GM23338 (cell line): ENCODE measurements around the gene FBXO38. TPM values are rescaled to one million over a fixed set of nuclear protein-coding genes. Genes with fewer than 3 reads are reported as not detected.

Experiments
- ATAC-seq: fragments of 200-7000 bp; cut with Tn5 transposase; 3 replicates; pipeline ENCODE4 v1.9.1; 2020
- DNase-seq: peaks from one replicate; pipeline ENCODE4 v3.0.0-alpha.2; 2015; ENCODE audit warnings: low spot score
- H2AFZ ChIP-seq: fragments of 200-600 bp; sonication (generic); 2 replicates; pipeline ENCODE4 v1.8.0; 2016; ENCODE audit warnings: antibody characterized with exemption, mild to moderate bottlenecking, moderate library complexity
- H3F3A ChIP-seq: fragments of 200-600 bp; sonication (generic); replicated peaks from 2 replicates; pipeline ENCODE4 v1.8.0; 2017; ENCODE audit warnings: antibody characterized with exemption, mixed run types, low read depth
- H3K27ac ChIP-seq: fragments of 200-600 bp; sonication (generic); 2 replicates; pipeline ENCODE4 v1.6.1; 2016; ENCODE audit warnings: low read depth
- H3K27me3 ChIP-seq: fragments of 200-600 bp; sonication (generic); 2 replicates; pipeline ENCODE4 v1.8.0; 2016; ENCODE audit warnings: mild to moderate bottlenecking, mixed run types, moderate library complexity; ENCODE audit not compliant: insufficient read depth
- H3K36me3 ChIP-seq: fragments of 200-600 bp; sonication (generic); 2 replicates; pipeline ENCODE4 v1.8.0; 2016; ENCODE audit warnings: mild to moderate bottlenecking; ENCODE audit not compliant: insufficient read depth
- H3K4me1 ChIP-seq: fragments of 200-600 bp; sonication (generic); 2 replicates; pipeline ENCODE4 v1.8.0; 2016; ENCODE audit warnings: mild to moderate bottlenecking, moderate library complexity; ENCODE audit not compliant: insufficient read depth
- H3K4me2 ChIP-seq: fragments of 200-600 bp; sonication (generic); 2 replicates; pipeline ENCODE4 v1.7.1; 2017; ENCODE audit warnings: mixed run types
- H3K4me3 ChIP-seq: fragments of 200-600 bp; sonication (generic); 2 replicates; pipeline ENCODE4 v1.6.1; 2016; ENCODE audit warnings: mixed run types
- H3K79me2 ChIP-seq: fragments of 200-600 bp; sonication (generic); replicated peaks from 2 replicates; pipeline ENCODE4 v1.8.0; 2017; ENCODE audit warnings: mild to moderate bottlenecking; ENCODE audit not compliant: insufficient read depth
- H3K9me2 ChIP-seq: fragments of 200-600 bp; sonication (generic); 2 replicates; pipeline ENCODE4 v1.8.0; 2017; ENCODE audit not compliant: insufficient read depth
- H4K20me1 ChIP-seq: fragments of 200-600 bp; sonication (generic); replicated peaks from 2 replicates; pipeline ENCODE4 v1.8.0; 2017; ENCODE audit warnings: mild to moderate bottlenecking; ENCODE audit not compliant: insufficient read depth
- H3K27ac Mint-ChIP-seq: 2 replicates; pipeline ENCODE4 v1.8.0; 2020; ENCODE audit warnings: inconsistent platforms, mild to moderate bottlenecking, moderate library complexity, mixed read lengths
- H3K27me3 Mint-ChIP-seq: 3 replicates; pipeline ENCODE4 v1.8.0; 2022; ENCODE audit warnings: low read depth, mild to moderate bottlenecking, moderate library complexity, mixed read lengths, inconsistent platforms; ENCODE audit not compliant: insufficient read depth, poor library complexity
- H3K36me3 Mint-ChIP-seq: 3 replicates; pipeline ENCODE4 v1.8.0; 2021; ENCODE audit warnings: low read depth, mild to moderate bottlenecking, inconsistent platforms, moderate library complexity, mixed read lengths
- H3K4me1 Mint-ChIP-seq: 3 replicates; pipeline ENCODE4 v1.8.0; 2020; ENCODE audit warnings: mild to moderate bottlenecking, inconsistent platforms, mixed read lengths
- H3K4me3 Mint-ChIP-seq: 3 replicates; pipeline ENCODE4 v1.8.0; 2021; ENCODE audit warnings: moderate library complexity, mild to moderate bottlenecking, inconsistent platforms, mixed read lengths
- H3K9me3 Mint-ChIP-seq: 3 replicates; pipeline ENCODE4 v1.8.0; 2020; ENCODE audit warnings: moderate library complexity, mild to moderate bottlenecking, inconsistent platforms, mixed read lengths
- CREB1 ChIP-seq: fragments of 250-450 bp; sonication (Bioruptor Pico); IDR thresholded peaks from 2 replicates; pipeline ENCODE4 v1.5.0; 2020; ENCODE audit warnings: low read depth, mild to moderate bottlenecking, moderate library complexity
- CTCF ChIP-seq, 2 experiments: fragments of 200-600 bp in 1 of 2; sonication (generic) in 1 of 2; conservative IDR thresholded peaks; 2 replicates each; pipeline versions ENCODE4 v1.5.1 to v1.6.1; 2016 to 2017; ENCODE audit warnings: antibody characterized with exemption in 2 of 2, low read depth in 2 of 2, mild to moderate bottlenecking in 2 of 2, moderate library complexity in 1 of 2
- ETS1 ChIP-seq: IDR thresholded peaks from 2 replicates; pipeline ENCODE4 v1.6.1; 2016; ENCODE audit warnings: antibody characterized with exemption
- EZH2 ChIP-seq: fragments of 200-600 bp; sonication (generic); IDR thresholded peaks from one replicate; pipeline ENCODE4 v1.8.0; 2017; ENCODE audit warnings: antibody characterized with exemption, mild to moderate bottlenecking, low read depth; ENCODE audit not compliant: unreplicated experiment
- EZH2phosphoT487 ChIP-seq: fragments of 200-600 bp; sonication (generic); IDR thresholded peaks from one replicate; pipeline ENCODE4 v1.8.1; 2018; ENCODE audit warnings: antibody characterized with exemption; ENCODE audit not compliant: unreplicated experiment
- JUNB ChIP-seq: IDR thresholded peaks from one replicate; pipeline ENCODE4 v1.6.1; 2016; ENCODE audit warnings: antibody characterized with exemption; ENCODE audit not compliant: unreplicated experiment
- NANOG ChIP-seq: IDR thresholded peaks from 2 replicates; pipeline ENCODE4 v1.6.1; 2016; ENCODE audit warnings: antibody characterized with exemption, borderline replicate concordance
- POLR2AphosphoS5 ChIP-seq: IDR thresholded peaks from 2 replicates; pipeline ENCODE4 v1.6.1; 2016; ENCODE audit warnings: antibody characterized with exemption, low read depth
- REST ChIP-seq: IDR thresholded peaks from one replicate; pipeline ENCODE4 v1.6.1; 2018; ENCODE audit warnings: antibody characterized with exemption; ENCODE audit not compliant: unreplicated experiment
- STAT1 ChIP-seq: IDR thresholded peaks from one replicate; pipeline ENCODE4 v1.6.1; 2016; ENCODE audit warnings: antibody characterized with exemption; ENCODE audit not compliant: unreplicated experiment
- ZNF114 ChIP-seq: fragments of 250-450 bp; sonication (Bioruptor Pico); IDR thresholded peaks from 2 replicates; pipeline ENCODE4 v1.5.0; 2020; ENCODE audit warnings: mild to moderate bottlenecking, moderate library complexity
- ZNF331 ChIP-seq: fragments of 250-450 bp; sonication (Bioruptor Pico); IDR thresholded peaks from 2 replicates; pipeline ENCODE4 v1.5.0; 2020; ENCODE audit warnings: low read depth, mild to moderate bottlenecking, moderate library complexity
- polyA plus RNA-seq: library from polyadenylated mRNA; unstranded; fragments of >200 nt; fragmentation: Nextera tagmentation; extraction: Ambion mirVana; gene quantifications from 2 replicates; pipeline ENCODE4 v1.2.1, GENCODE V29; 2016
- total RNA-seq: library from RNA; depleted of rRNA; stranded (reverse); fragments of >200 nt; shearing (Covaris generic); gene quantifications from 2 replicates; pipeline ENCODE4 v1.2.3, GENCODE V29; 2014

Gene FBXO38
- total and polyA plus RNA-seq, 2 experiments from 2014 or later = 13.3 to 45.6 TPM

GRCh38 chr5:148390914-148391313 is 7.2 kb downstream of the FBXO38 start (continued):
- TF ChIP-seq STAT1 (no peak), REST (no peak), EZH2 (no peak), ZNF114 (CRISPR knock-in tag) (no peak), CTCF (conservative IDR thresholded peaks at IDR 0.05; ENCODE audit: low read depth in 2 of 2) (no peak)

GRCh38 chr5:148391422-148391821 is 7.7 kb downstream of the FBXO38 start:
- Histone ChIP-seq H3K79me2 (peaks cover 78% of the 10 kb centered on the region), H3K9me2 (no peaks in the 10 kb centered on the region), H3K36me3 (no peaks in the 10 kb centered on the region), H3F3A (no peaks in the 10 kb centered on the region), H2AFZ (no peak overlapping the region), H3K27ac (no peak overlapping the region), H3K4me1 (peaks cover 34% of the 10 kb centered on the region), H3K4me2 (no peak overlapping the region), H3K27me3 (no peaks in the 10 kb centered on the region), H4K20me1 (no peaks in the 10 kb centered on the region), H3K4me3 (no peak overlapping the region)
- H3K4me1 Mint-ChIP-seq = peaks cover 40% of the 10 kb centered on the region
- H3K9me3 Mint-ChIP-seq = no peaks in the 10 kb centered on the region; the same call in 2 of the 3 replicates
- peak overlapping the region; percentile 68 for H3K27ac Mint-ChIP-seq
- H3K27me3 Mint-ChIP-seq = no peaks in the 10 kb centered on the region
- ATAC-seq (no peak), DNase-seq (no peak)
- TF ChIP-seq CTCF (conservative IDR thresholded peaks at IDR 0.05; ENCODE audit: low read depth in 2 of 2) = no peak
- TF ChIP-seq ZNF114 (CRISPR knock-in tag) = no peak
- TF ChIP-seq STAT1 = no peak
- no peak for TF ChIP-seq JUNB
- no peak for TF ChIP-seq POLR2AphosphoS5
- TF ChIP-seq CREB1 (CRISPR knock-in tag) = no peak
- TF ChIP-seq NANOG = no peak
- TF ChIP-seq REST = no peak
- TF ChIP-seq EZH2phosphoT487 = no peak
- TF ChIP-seq ETS1 = no peak
- no peak for TF ChIP-seq EZH2
- TF ChIP-seq ZNF331 (CRISPR knock-in tag) = no peak
- H3K36me3 Mint-ChIP-seq = peaks cover 6% of the 10 kb centered on the region; the same call in 2 of the 3 replicates
- H3K4me3 Mint-ChIP-seq = no peak overlapping the region
